ENCODE results near the gene RPTOR. TPM values are rescaled to one million over a fixed set of nuclear protein-coding genes. Genes with fewer than 3 reads are reported as not detected.
A peak's percentile ranks its signal among the peaks of the same experiment; 100 is the strongest.

RPTOR gene
- total RNA-seq, 4 donors from 2014 or later, result 19.0 to 48.3 (median 27.3) TPM

- intact Hi-C loops (cut with DNase I; ENCODE audit: low total_unique reads), result no loop called here
- H3K27ac ChIP-seq, result peak overlapping the region; percentile 77 to 90
- no peak for TF ChIP-seq CTCF (IDR thresholded peaks at IDR 0.05)
- TF ChIP-seq POLR2A (IDR thresholded peaks at IDR 0.05), result no peak
- H3K27me3 ChIP-seq, result no peaks in the 10 kb centered on the region
- no peaks in the 10 kb centered on the region for H3K36me3 ChIP-seq
- H3K4me3 ChIP-seq, result no peak overlapping the region
- no peaks in the 10 kb centered on the region for H3K9me3 ChIP-seq
- peaks cover 0 to 7% of the 10 kb centered on the region in 2 donors for H3K4me1 ChIP-seq
- DNase-seq, result no peak
Observed at GRCh38 chr17:80790981-80791742, 246.5 kb downstream of the RPTOR start.

- no peak for TF ChIP-seq POLR2A (IDR thresholded peaks at IDR 0.05)
- TF ChIP-seq CTCF (IDR thresholded peaks at IDR 0.05), result no peak
- peak overlapping the region; percentile 77 to 90 for H3K27ac ChIP-seq
- no peak overlapping the region for H3K4me3 ChIP-seq
- intact Hi-C loops (cut with DNase I; ENCODE audit: low total_unique reads), result no loop called here
- H3K27me3 ChIP-seq, result no peaks in the 10 kb centered on the region
- DNase-seq, result peak; percentile 79 to 91
- no peaks in the 10 kb centered on the region for H3K9me3 ChIP-seq
- H3K36me3 ChIP-seq, result no peaks in the 10 kb centered on the region
- H3K4me1 ChIP-seq, result peaks cover 0 to 7% of the 10 kb centered on the region in 2 donors
Observed at GRCh38 chr17:80791758-80792284, 247.2 kb downstream of the RPTOR start.

GRCh38 chr17:80792373-80792781, 247.7 kb downstream of the RPTOR start:
- intact Hi-C loops (cut with DNase I; ENCODE audit: low total_unique reads), result no loop called here
- H3K4me1 ChIP-seq, result peaks cover 0 to 7% of the 10 kb centered on the region in 2 donors
- no peak for TF ChIP-seq CTCF (IDR thresholded peaks at IDR 0.05)
- TF ChIP-seq POLR2A (IDR thresholded peaks at IDR 0.05), result no peak

GRCh38 chr17:80793421-80793820, 248.8 kb downstream of the RPTOR start:
- no peak for DNase-seq
- peak overlapping the region; percentile 58 to 77 for H3K27ac ChIP-seq
- intact Hi-C loops (cut with DNase I; ENCODE audit: low total_unique reads), result no loop called here
- H3K27me3 ChIP-seq, result no peaks in the 10 kb centered on the region
- peaks cover 0 to 7% of the 10 kb centered on the region in 2 donors for H3K4me1 ChIP-seq
- H3K4me3 ChIP-seq, result no peak overlapping the region
- H3K36me3 ChIP-seq, result no peaks in the 10 kb centered on the region
- TF ChIP-seq CTCF (IDR thresholded peaks at IDR 0.05), result no peak
- no peak for TF ChIP-seq POLR2A (IDR thresholded peaks at IDR 0.05)
- H3K9me3 ChIP-seq, result no peaks in the 10 kb centered on the region

More at GRCh38 chr17:80792373-80792781, 247.7 kb downstream of the RPTOR start:
- Histone ChIP-seq H3K27ac (peak overlapping the region; percentile 77 to 90), H3K27me3 (no peaks in the 10 kb centered on the region), H3K4me3 (no peak overlapping the region), H3K36me3 (no peaks in the 10 kb centered on the region), H3K9me3 (no peaks in the 10 kb centered on the region)
- DNase-seq, result peak in 1 of 2 donors; percentile 39

- Histone ChIP-seq H3K27me3 (no peaks in the 10 kb centered on the region), H3K36me3 (no peaks in the 10 kb centered on the region), H3K27ac (peak overlapping the region; percentile 58 to 77), H3K9me3 (no peaks in the 10 kb centered on the region), H3K4me3 (no peak overlapping the region), H3K4me1 (peaks cover 0 to 7% of the 10 kb centered on the region in 2 donors)
- no peak for DNase-seq
- intact Hi-C loops (cut with DNase I; ENCODE audit: low total_unique reads), result no loop called here
- TF ChIP-seq POLR2A (IDR thresholded peaks at IDR 0.05) (no peak), CTCF (IDR thresholded peaks at IDR 0.05) (no peak)
Observed at GRCh38 chr17:80793851-80794267, 249.2 kb downstream of the RPTOR start.
